IMR-90 (cell line): ENCODE measurements around the gene COG4. TPM values are rescaled to one million over a fixed set of nuclear protein-coding genes. Genes with fewer than 3 reads are reported as not detected.

Source experiments
- CEBPB ChIP-seq: IDR thresholded peaks from 2 replicates; pipeline ENCODE4 v1.6.1; 2012; ENCODE audit warnings: low read depth, low read length, improper control_type of control experiment
- MAFK ChIP-seq: IDR thresholded peaks from 2 replicates; pipeline ENCODE4 v1.6.1; 2012; ENCODE audit warnings: low read depth, low read length, improper control_type of control experiment
- NFE2L2 ChIP-seq: fragments of 150-350 bp; IDR thresholded peaks from 2 replicates; pipeline ENCODE4 v1.6.1; 2016; ENCODE audit warnings: low read depth, mild to moderate bottlenecking, low read length
- SMC3 ChIP-seq: fragments of 150-350 bp; IDR thresholded peaks from 2 replicates; pipeline ENCODE4 v1.6.1; 2016; ENCODE audit warnings: low read depth, mild to moderate bottlenecking, antibody characterized with exemption, low read length, moderate library complexity
- polyA plus RNA-seq, 3 experiments: library from polyadenylated mRNA; depleted of rRNA; stranded (reverse); fragments of >200 nt; gene quantifications; 2 replicates each; pipeline ENCODE4 v1.2.3, GENCODE V29; 2012; ENCODE audit warnings: low replicate concordance in 1 of 3
- total RNA-seq: library from RNA; depleted of rRNA; stranded (reverse); fragments of >200 nt; gene quantifications from 2 replicates; pipeline ENCODE4 v1.2.3, GENCODE V29; 2012
- TF ChIP-seq, protein P1 (sequence below): conservative IDR thresholded peaks from 2 replicates; pipeline ENCODE4 v1.5.1; 2012; ENCODE audit warnings: mild to moderate bottlenecking, low read depth, low read length, improper control_type of control experiment

Gene COG4
- total and polyA plus RNA-seq, 2 of the 4 experiments (the other 2 are of a cell fraction): 47.5 to 96.1 TPM

GRCh38 chr16:70442344-70442743, 81.0 kb downstream of the COG4 start (continued):
- TF ChIP-seq, protein P1, sequence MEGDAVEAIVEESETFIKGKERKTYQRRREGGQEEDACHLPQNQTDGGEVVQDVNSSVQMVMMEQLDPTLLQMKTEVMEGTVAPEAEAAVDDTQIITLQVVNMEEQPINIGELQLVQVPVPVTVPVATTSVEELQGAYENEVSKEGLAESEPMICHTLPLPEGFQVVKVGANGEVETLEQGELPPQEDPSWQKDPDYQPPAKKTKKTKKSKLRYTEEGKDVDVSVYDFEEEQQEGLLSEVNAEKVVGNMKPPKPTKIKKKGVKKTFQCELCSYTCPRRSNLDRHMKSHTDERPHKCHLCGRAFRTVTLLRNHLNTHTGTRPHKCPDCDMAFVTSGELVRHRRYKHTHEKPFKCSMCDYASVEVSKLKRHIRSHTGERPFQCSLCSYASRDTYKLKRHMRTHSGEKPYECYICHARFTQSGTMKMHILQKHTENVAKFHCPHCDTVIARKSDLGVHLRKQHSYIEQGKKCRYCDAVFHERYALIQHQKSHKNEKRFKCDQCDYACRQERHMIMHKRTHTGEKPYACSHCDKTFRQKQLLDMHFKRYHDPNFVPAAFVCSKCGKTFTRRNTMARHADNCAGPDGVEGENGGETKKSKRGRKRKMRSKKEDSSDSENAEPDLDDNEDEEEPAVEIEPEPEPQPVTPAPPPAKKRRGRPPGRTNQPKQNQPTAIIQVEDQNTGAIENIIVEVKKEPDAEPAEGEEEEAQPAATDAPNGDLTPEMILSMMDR: no peak
- TF ChIP-seq CEBPB: no peak
- no peak for TF ChIP-seq SMC3
- TF ChIP-seq NFE2L2: no peak
- no peak for TF ChIP-seq MAFK
